HEK293 (cell line): Measurements from ENCODE around the gene RPGRIP1L.
A peak's percentile ranks its signal among the peaks of the same experiment; 100 is the strongest.

Experiments used
- CTCF ChIA-PET: fragments of 350-600 bp; formaldehyde crosslinking; extraction: SDS; loops from one replicate; lab custom pipeline; 2021; ENCODE audit warnings: antibody characterized with exemption; lab: Yijun Ruan, JAX
- POLR2A ChIA-PET: fragments of 300-600 bp; formaldehyde crosslinking; extraction: SDS; loops from one replicate; lab custom pipeline; 2020; ENCODE audit warnings: antibody characterized with exemption, inconsistent platforms; lab: Yijun Ruan, JAX
- H3K27ac ChIP-seq: fragments of 200-500 bp; sonication (Bioruptor generic); 2 replicates; pipeline ENCODE4 v1.5.1; 2014; ENCODE audit warnings: low read depth, low read length, control low read depth, inconsistent platforms; ENCODE audit errors: extremely low read depth
- H3K36me3 ChIP-seq, 2 experiments: fragments of 200-500 bp in 1 of 2; sonication (Bioruptor generic) in 1 of 2; 1 replicate in 1 of 2; 2 replicates in 1 of 2; pipeline ENCODE4 v1.5.1; 2014 to 2017; ENCODE audit warnings: inconsistent platforms in 2 of 2, low read length in 2 of 2; ENCODE audit not compliant: control insufficient read depth in 2 of 2, insufficient read depth in 1 of 2
- H3K4me1 ChIP-seq: fragments of 200-500 bp; sonication (Bioruptor generic); 2 replicates; pipeline ENCODE4 v1.5.1; 2014; ENCODE audit warnings: mild to moderate bottlenecking, low read length, inconsistent platforms; ENCODE audit not compliant: control insufficient read depth, insufficient read depth
- H3K4me3 ChIP-seq: 2 replicates; pipeline ENCODE4 v1.5.1; 2011; ENCODE audit warnings: low read depth, mild to moderate bottlenecking, control low read depth, low read length, moderate library complexity
- H3K9me3 ChIP-seq: fragments of 200-500 bp; sonication (Bioruptor generic); 2 replicates; pipeline ENCODE4 v1.5.1; 2014; ENCODE audit warnings: low read depth, low read length, inconsistent platforms; ENCODE audit not compliant: control insufficient read depth, insufficient read depth
- GLI2 ChIP-seq: fragments of 450-650 bp; formaldehyde crosslinking; IDR thresholded peaks from 2 replicates; pipeline ENCODE4; 2017; ENCODE audit warnings: missing biosample characterization, missing genetic modification characterization, low read depth, borderline replicate concordance
- HOXC10 ChIP-seq: sonication (generic); formaldehyde crosslinking; IDR thresholded peaks from 2 replicates; pipeline ENCODE4 v1.8.1; 2023; ENCODE audit warnings: mild to moderate bottlenecking, missing genetic modification reagents
- KLF16 ChIP-seq: fragments of 450-650 bp; formaldehyde crosslinking; IDR thresholded peaks from 2 replicates; pipeline ENCODE4 v1.5.1; 2017; ENCODE audit warnings: missing biosample characterization, missing genetic modification characterization
- ZBTB7A ChIP-seq: fragments of 450-650 bp; formaldehyde crosslinking; IDR thresholded peaks from 2 replicates; pipeline ENCODE4 v1.5.1; 2016; ENCODE audit warnings: low read depth, missing biosample characterization, missing genetic modification characterization
- ZNF132 ChIP-seq: fragments of 450-650 bp; formaldehyde crosslinking; IDR thresholded peaks from 2 replicates; pipeline ENCODE4 v1.5.1; 2017; ENCODE audit warnings: missing biosample characterization, missing genetic modification characterization, borderline replicate concordance
- ZNF133 ChIP-seq: fragments of 450-650 bp; formaldehyde crosslinking; IDR thresholded peaks from 2 replicates; pipeline ENCODE4 v1.5.1; 2016; ENCODE audit warnings: missing biosample characterization, missing genetic modification characterization
- ZNF169 ChIP-seq: fragments of 450-650 bp; formaldehyde crosslinking; IDR thresholded peaks from 2 replicates; pipeline ENCODE4 v1.5.1; 2016; ENCODE audit warnings: missing biosample characterization, missing genetic modification characterization
- ZNF24 ChIP-seq: fragments of 450-650 bp; formaldehyde crosslinking; IDR thresholded peaks from 2 replicates; pipeline ENCODE4 v1.5.1; 2016; ENCODE audit warnings: missing biosample characterization, missing genetic modification characterization
- ZNF366 ChIP-seq: fragments of 450-650 bp; formaldehyde crosslinking; conservative IDR thresholded peaks from 2 replicates; pipeline ENCODE4 v1.5.1; 2016; ENCODE audit warnings: missing biosample characterization, missing genetic modification characterization
- ZNF521 ChIP-seq: fragments of 450-650 bp; formaldehyde crosslinking; IDR thresholded peaks from 2 replicates; pipeline ENCODE4 v1.5.1; 2017; ENCODE audit warnings: missing biosample characterization, mild to moderate bottlenecking, missing genetic modification characterization
- ZNF558 ChIP-seq: fragments of 450-650 bp; formaldehyde crosslinking; IDR thresholded peaks from 2 replicates; pipeline ENCODE4 v1.5.1; 2016; ENCODE audit warnings: missing biosample characterization, missing genetic modification characterization
- ZNF837 ChIP-seq: fragments of 450-650 bp; formaldehyde crosslinking; IDR thresholded peaks from 2 replicates; pipeline ENCODE4 v1.5.1; 2016; ENCODE audit warnings: missing biosample characterization, missing genetic modification characterization
- ZNF843 ChIP-seq: fragments of 450-650 bp; formaldehyde crosslinking; IDR thresholded peaks from 2 replicates; pipeline ENCODE4 v1.5.1; 2016; ENCODE audit warnings: missing biosample characterization, missing genetic modification characterization
- ZXDB ChIP-seq: fragments of 450-650 bp; formaldehyde crosslinking; IDR thresholded peaks from 2 replicates; pipeline ENCODE4 v1.5.1; 2016; ENCODE audit warnings: missing biosample characterization, missing genetic modification characterization
- TF ChIP-seq, protein P1 (sequence below): fragments of 450-650 bp; formaldehyde crosslinking; IDR thresholded peaks from 2 replicates; pipeline ENCODE4 v1.5.1; 2016; ENCODE audit warnings: missing biosample characterization, missing genetic modification characterization
- TF ChIP-seq, protein P2 (sequence below): fragments of 450-650 bp; formaldehyde crosslinking; IDR thresholded peaks from 2 replicates; pipeline ENCODE4 v1.5.1; 2016; ENCODE audit warnings: missing biosample characterization, missing genetic modification characterization, low read depth
- TF ChIP-seq, protein P3 (sequence below): fragments of 450-650 bp; formaldehyde crosslinking; IDR thresholded peaks from 2 replicates; pipeline ENCODE4 v1.5.1; 2017; ENCODE audit warnings: missing biosample characterization, missing genetic modification characterization
- TF ChIP-seq, protein P4 (sequence below): fragments of 450-650 bp; formaldehyde crosslinking; IDR thresholded peaks from 2 replicates; pipeline ENCODE4 v1.5.1; 2016; ENCODE audit warnings: missing biosample characterization, missing genetic modification characterization

RPGRIP1L gene

DNA sequence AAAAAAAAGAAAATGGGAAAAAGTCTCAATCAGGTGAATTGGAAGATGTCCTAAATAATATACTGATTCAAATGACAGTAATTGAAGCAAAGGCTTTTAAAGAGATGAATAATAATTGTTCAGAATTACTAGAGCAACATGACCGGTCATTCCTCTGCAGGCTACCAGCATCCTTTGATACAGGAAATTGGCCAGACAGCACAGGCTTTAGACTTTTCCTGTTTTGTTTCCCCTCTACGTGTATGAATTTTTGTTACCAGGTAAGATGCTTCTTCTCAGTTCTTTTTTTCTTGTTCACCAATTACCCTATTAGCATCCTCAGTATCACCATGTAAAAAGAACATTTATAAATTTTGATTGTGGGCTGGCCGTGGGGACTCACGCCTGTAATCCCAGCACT is 77.5 kb downstream of the RPGRIP1L start:
- Histone ChIP-seq H3K4me1 (no peaks in the 10 kb centered on the region), H3K27ac (no peak overlapping the region), H3K9me3 (no peaks in the 10 kb centered on the region), H3K36me3 (peaks cover 0 to 1% of the 10 kb centered on the region in 2 experiments; a peak in 1 of 3 replicates), H3K4me3 (no peak overlapping the region)
- TF ChIP-seq, protein P1, sequence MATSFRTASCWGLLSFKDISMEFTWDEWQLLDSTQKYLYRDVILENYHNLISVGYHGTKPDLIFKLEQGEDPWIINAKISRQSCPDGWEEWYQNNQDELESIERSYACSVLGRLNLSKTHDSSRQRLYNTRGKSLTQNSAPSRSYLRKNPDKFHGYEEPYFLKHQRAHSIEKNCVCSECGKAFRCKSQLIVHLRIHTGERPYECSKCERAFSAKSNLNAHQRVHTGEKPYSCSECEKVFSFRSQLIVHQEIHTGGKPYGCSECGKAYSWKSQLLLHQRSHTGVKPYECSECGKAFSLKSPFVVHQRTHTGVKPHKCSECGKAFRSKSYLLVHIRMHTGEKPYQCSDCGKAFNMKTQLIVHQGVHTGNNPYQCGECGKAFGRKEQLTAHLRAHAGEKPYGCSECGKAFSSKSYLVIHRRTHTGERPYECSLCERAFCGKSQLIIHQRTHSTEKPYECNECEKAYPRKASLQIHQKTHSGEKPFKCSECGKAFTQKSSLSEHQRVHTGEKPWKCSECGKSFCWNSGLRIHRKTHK (tag by site-specific recombination) = no peak
- TF ChIP-seq ZNF366 (tag by site-specific recombination) = no peak
- POLR2A ChIA-PET = no interaction called here
- CTCF ChIA-PET = no interaction called here

DNA sequence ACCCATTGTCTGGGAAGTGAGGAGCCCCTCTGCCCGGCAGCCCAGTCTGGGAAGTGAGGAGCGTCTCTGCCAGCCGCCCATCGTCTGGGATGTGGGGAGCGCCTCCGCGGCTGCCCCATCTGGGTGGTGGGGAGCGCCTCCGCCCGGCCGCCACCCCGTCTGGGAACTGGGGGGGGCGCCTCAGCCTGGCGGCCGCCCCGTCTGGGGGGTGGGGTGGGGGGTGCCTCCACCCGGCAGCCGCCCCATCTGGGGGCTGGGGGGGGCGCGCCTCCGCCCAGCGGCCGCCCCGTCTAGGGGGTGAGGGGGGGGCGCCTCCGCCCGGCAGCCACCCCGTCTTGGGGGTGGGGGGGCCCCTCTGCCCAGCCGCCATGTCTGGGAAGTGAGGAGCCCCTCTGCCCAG is 78.4 kb downstream of the RPGRIP1L start:
- ChIA-PET POLR2A (no interaction called here), CTCF (no interaction called here)
- no peaks in the 10 kb centered on the region for H3K36me3 ChIP-seq
- TF ChIP-seq ZNF169 (tag by site-specific recombination) = no peak
- no peak for TF ChIP-seq GLI2 (tag by site-specific recombination)
- no peak for TF ChIP-seq ZNF843 (tag by site-specific recombination)
- TF ChIP-seq, protein P2, sequence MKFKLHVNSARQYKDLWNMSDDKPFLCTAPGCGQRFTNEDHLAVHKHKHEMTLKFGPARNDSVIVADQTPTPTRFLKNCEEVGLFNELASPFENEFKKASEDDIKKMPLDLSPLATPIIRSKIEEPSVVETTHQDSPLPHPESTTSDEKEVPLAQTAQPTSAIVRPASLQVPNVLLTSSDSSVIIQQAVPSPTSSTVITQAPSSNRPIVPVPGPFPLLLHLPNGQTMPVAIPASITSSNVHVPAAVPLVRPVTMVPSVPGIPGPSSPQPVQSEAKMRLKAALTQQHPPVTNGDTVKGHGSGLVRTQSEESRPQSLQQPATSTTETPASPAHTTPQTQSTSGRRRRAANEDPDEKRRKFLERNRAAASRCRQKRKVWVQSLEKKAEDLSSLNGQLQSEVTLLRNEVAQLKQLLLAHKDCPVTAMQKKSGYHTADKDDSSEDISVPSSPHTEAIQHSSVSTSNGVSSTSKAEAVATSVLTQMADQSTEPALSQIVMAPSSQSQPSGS = no peak
- TF ChIP-seq, protein P3, sequence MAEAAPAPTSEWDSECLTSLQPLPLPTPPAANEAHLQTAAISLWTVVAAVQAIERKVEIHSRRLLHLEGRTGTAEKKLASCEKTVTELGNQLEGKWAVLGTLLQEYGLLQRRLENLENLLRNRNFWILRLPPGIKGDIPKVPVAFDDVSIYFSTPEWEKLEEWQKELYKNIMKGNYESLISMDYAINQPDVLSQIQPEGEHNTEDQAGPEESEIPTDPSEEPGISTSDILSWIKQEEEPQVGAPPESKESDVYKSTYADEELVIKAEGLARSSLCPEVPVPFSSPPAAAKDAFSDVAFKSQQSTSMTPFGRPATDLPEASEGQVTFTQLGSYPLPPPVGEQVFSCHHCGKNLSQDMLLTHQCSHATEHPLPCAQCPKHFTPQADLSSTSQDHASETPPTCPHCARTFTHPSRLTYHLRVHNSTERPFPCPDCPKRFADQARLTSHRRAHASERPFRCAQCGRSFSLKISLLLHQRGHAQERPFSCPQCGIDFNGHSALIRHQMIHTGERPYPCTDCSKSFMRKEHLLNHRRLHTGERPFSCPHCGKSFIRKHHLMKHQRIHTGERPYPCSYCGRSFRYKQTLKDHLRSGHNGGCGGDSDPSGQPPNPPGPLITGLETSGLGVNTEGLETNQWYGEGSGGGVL (tag by site-specific recombination) = no peak
- no peak overlapping the region for H3K4me3 ChIP-seq
- no peaks in the 10 kb centered on the region for H3K4me1 ChIP-seq
- no peaks in the 10 kb centered on the region for H3K9me3 ChIP-seq
- no peak overlapping the region for H3K27ac ChIP-seq

DNA sequence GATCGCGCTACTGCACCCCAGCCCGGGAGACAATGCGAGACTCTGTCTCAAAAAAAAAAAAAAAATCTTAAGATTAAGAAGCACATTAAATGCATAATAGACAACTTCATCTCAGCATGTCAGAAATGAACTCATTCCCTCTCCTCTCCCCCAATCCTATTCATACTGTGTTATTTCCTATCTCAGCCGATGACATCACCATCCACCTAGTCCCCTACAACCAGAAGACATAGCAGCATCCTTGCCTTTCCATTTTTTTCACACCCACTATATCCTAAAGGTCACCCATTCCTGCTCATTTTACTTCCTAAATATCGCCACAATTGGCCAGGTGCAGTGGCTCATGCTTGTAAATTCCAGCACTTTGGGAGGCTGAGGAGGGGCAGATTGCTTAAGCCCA is 81.3 kb downstream of the RPGRIP1L start:
- ChIA-PET CTCF (no interaction called here), POLR2A (no interaction called here)
- Histone ChIP-seq H3K27ac (no peak overlapping the region), H3K4me3 (no peak overlapping the region), H3K9me3 (no peaks in the 10 kb centered on the region), H3K4me1 (no peaks in the 10 kb centered on the region), H3K36me3 (peaks cover 0 to 6% of the 10 kb centered on the region in 2 experiments; a peak in 1 of 3 replicates)
- TF ChIP-seq, protein P2 = peak; percentile 85
- TF ChIP-seq ZNF133 (tag by site-specific recombination) = no peak

DNA sequence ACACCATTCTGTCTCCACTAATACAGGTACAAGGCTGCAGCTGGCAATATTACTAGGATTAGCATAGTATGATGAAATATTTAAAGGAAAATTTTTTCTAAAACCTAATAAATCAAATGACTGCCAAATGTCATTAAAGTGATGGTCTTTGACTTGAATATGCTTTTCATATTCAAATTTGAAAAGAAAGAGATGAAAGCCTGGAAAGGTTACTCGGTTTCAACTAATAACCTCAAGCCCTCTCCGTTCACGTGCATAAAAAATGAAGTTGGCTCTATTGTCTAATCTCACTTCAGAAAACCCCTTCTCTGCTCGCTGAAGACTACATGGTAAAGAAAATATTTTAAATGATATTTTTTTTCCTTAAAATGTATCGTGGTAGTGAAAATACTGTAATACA is 83.2 kb downstream of the RPGRIP1L start:
- CTCF ChIA-PET = interaction anchor here (0.6 to 0.8 kb wide), 3 partner anchors 19 to 802 kb away, joined by 3 to 4 read pairs (median 3); no protein-coding TSS in a partner anchor
- POLR2A ChIA-PET = no interaction called here
- peaks cover 0 to 6% of the 10 kb centered on the region in 2 experiments; a peak in 1 of 3 replicates for H3K36me3 ChIP-seq
- TF ChIP-seq HOXC10 (CRISPR knock-in tag) (no peak), ZNF837 (tag by site-specific recombination) (no peak), ZNF132 (no peak), ZNF521 (tag by site-specific recombination) (no peak), KLF16 (tag by site-specific recombination) (no peak), ZXDB (tag by site-specific recombination) (no peak), ZNF24 (tag by site-specific recombination) (no peak), ZNF558 (tag by site-specific recombination) (no peak), ZBTB7A (tag by site-specific recombination) (no peak)
- TF ChIP-seq, protein P4, sequence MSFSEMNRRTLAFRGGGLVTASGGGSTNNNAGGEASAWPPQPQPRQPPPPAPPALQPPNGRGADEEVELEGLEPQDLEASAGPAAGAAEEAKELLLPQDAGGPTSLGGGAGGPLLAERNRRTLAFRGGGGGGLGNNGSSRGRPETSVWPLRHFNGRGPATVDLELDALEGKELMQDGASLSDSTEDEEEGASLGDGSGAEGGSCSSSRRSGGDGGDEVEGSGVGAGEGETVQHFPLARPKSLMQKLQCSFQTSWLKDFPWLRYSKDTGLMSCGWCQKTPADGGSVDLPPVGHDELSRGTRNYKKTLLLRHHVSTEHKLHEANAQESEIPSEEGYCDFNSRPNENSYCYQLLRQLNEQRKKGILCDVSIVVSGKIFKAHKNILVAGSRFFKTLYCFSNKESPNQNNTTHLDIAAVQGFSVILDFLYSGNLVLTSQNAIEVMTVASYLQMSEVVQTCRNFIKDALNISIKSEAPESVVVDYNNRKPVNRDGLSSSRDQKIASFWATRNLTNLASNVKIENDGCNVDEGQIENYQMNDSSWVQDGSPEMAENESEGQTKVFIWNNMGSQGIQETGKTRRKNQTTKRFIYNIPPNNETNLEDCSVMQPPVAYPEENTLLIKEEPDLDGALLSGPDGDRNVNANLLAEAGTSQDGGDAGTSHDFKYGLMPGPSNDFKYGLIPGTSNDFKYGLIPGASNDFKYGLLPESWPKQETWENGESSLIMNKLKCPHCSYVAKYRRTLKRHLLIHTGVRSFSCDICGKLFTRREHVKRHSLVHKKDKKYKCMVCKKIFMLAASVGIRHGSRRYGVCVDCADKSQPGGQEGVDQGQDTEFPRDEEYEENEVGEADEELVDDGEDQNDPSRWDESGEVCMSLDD (tag by site-specific recombination) = no peak

More for the DNA sequence above, 83.2 kb downstream of the RPGRIP1L start:
- Histone ChIP-seq H3K4me1 (no peaks in the 10 kb centered on the region), H3K9me3 (no peaks in the 10 kb centered on the region), H3K27ac (no peak overlapping the region), H3K4me3 (no peak overlapping the region)
